ENCODE results near the gene SPATA31E1.
"Not testable (repeated sequence)": the region's sequence is repeated elsewhere in the genome, so short reads cannot be mapped to it uniquely, and the experiment has no call there.

SPATA31E1 gene

DNA sequence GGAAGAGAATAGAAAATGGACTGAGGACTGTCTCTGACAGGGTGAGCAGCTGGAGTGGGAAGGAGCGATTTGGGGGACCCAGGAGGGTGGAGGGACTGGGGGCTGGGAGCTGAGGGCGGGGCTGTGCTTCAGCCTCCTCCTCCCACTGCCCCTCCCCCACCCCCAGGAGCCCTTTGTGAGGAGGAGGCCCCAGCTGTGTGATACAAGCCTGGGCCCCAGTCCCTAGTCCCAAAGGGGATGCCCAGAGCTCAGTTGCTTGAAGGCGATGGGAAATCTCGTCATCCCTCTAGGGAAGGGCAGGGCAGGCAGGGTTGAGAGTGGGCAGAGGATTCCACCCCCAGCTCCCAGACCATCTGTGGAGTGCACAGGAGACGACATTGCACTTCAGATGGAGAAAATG is at the start of gene SPATA31E1:
Gene SPATA31E1 (plus strand): TSS at position 251 of the 400 bp plus-strand sequence. CDS start 15 bp downstream, at position 266.
- FAIRE-seq = no peak

DNA sequence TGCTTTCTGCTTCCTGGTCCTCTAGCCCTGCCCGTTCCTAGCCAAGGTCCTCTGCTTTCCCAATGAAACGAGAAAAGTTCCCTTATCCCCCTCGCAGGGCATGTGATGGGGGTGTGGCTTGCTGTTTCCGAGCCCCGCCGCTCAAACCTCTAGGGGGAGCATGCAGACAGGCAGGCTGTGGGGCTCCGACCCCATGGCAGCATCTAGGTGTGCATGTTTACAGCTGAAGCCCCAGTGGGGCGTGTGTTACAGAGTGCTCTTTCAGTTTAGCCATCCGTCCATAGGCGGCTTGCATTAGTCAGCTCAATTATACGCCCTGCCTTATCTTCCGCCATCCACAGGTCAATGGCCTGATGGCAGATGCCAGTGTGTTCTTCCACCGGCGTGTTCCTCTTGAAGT is 48.3 kb upstream of the SPATA31E1 start:
- FAIRE-seq = no peak

DNA sequence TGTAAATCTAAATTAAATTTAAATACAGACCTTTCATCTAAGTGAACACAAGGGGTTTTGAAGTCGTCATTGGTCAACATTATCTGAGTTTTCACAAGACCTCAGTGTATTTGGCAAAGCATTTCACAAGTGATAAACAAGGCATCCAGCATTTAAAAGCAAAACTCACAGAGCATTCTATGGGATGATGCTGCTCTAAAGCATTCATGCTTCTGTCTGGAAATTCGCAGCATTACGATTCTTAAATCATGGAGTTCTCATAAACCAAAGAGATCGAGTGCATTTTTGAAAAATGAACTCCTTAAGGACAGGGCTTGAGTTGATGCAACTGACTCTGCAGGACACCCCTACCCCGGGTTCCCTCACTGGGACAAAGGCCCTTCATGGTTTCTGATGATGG is 46.1 kb upstream of the SPATA31E1 start:
- FAIRE-seq = no peak

DNA sequence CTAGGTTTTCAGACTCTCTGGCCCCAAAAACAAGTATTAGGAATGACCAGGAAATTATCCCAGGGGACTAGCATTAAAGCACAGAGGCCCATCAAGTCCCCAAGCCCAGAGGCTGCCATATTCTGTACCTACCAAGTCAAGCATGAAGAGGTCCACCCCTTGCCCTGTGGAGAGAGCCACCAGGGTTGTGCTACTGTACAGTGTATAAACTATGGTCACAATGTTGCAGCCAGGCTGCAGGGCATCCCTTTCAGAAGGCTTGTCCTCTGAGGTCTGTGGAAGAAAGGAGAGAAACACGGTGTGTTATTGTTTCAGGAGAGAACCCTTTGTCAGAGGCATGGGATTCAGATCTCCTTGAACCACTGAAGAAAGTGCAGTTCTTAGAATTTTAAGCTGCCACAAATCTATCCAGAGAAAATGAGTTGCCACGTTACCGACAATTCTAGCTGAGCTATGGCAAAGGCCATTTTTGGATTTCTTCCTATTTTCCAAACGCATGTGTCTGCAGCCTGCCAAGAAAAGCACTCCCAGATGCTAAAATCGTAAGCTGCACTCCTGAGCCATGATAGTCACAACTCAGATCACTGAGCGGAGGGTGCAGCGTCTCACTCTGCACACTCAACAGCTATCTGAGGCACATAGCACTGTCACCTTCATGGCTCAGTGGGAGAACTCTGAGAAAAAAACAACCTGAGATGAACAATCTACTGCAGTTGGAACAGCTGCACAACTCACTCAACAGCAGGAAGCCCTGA is 45.5 kb upstream of the SPATA31E1 start:
- no peak for FAIRE-seq

DNA sequence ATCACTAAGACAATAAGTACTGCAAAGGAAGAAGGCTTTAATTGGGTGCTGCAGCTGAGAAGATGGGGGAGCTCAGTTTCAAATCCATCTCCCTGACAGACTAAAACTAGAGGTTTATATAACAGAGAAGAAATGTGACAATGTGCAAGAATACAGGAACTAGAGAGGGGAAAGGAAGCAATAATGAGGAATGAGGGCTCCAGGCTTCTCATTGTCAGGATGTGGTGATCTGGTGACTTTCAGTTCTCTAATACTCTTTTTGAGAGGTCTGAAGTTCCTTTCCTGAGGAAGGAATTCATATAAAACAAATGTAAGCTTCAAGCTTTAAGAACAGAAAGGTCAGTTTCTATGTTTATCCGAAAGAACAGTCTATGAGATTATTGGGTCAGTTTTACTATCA is 42.5 kb upstream of the SPATA31E1 start:
- FAIRE-seq = no peak

DNA sequence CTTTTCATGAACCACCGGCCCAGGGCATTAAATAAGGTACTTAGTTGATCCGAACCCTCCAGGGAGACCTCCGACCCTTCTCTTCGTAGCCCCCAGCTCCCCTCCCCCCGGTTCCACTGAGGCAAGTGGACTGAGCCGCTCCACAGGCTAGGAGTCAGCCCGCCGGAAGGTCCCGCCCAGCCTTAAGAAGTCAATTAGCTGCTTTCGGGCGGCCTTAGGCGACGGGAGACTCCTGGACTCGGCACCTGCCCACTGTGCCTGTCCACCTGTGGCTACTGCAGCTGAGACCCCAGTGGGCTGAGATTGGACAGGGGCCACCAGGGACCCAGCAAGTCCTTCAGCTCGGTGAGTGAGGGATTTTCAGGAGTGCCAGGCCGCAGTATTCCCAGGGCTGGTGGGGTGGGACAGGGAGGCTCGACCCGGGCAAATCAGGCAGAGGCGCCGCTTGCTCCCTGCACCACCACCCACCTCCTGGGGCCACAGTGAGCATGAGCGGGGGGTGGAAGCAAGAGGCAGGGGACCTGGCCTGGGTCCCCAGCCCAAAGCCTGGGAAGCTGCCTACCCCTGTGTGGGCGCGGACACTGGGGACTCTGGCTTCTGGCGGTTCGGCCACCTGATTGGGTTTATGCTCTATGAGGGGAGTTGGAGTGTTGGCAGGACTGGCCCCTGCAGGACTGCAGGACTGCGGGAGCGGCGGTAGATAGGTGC is 39.6 kb upstream of the SPATA31E1 start:
- no peak for FAIRE-seq

DNA sequence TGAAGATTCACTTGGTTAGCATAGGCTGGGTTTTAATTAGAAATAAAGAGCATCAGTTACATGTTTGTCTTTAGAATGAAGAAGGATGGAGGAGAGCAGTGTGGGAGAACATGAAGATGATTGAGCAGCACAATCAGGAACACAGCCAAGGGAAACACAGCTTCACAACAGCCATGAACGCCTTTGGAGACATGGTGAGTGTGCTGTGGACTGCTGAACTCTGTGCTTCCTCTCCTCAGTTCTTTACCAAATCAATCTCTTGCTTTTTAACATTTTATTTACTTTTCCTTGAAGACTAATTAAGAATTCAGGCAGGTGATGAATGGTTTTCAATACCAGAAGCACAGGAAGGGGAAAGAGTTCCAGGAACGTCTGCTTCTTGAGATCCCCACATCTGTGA is 38.2 kb upstream of the SPATA31E1 start:
- FAIRE-seq = no peak

DNA sequence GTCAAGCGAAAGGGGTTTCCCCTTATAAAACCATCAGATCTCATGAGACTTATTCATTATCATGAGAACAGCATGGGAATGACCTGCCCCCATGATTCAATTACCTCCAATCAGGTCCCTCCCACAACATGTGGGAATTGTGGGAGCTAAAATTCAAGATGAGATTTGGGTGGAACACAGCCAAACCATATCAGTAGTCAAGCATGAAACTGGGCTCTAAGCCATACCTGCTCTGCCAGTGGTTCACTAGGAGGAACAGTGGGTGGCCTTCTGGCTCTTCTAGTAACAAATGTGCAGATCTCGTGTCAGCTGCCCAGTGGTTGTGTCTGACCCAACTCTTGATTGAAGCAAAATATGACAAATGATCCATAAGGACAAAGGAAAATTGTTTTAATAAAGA is 34.9 kb upstream of the SPATA31E1 start:
- FAIRE-seq = not testable (repeated sequence)

DNA sequence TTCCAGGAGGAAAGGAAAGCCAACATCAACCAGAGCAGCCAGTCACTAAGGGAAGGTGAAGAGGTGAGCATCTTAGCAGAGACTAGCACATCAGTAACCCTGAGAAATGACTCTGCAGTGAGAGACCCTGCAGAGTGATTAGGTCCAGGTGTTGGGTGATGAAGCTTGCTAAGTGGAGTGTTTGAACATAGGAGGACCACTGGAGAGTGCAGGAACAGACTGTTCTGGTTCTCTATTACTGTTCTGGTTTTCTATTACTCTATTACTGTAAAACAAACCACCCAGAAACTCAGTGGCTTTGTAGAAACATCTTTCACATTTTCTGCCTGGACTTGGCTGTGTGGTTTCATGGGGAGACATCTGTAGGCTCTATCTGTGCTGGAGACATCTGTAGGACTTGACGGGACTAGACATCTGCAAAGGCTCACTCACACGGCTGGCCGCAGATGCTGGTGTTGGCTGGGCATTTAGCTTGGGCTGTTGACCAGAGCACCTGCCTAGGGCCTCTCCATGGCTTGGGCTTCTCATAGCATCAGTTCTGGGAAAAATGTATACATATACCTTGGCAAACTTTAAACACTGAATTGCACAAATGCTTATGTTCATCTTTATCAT is 33.4 kb upstream of the SPATA31E1 start:
- no peak for FAIRE-seq

DNA sequence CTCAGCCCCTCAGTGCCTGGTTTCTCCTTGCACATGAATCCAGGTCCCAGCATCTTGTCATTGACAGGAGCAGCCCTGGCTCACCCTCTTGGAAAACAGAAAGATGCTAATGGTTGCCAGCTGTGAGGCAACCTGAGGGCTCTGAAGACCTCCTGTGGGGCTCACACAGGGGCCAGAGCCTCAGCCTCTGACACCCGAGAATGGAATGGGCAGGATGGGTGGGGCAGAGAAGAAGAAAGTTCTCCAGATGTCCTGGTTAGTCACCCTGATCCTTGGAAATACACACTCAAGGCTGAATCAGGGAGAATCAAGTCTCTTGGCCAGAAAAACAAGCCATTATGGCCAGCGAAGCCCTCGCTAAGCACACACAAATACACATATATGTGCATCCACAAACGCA is 32.3 kb upstream of the SPATA31E1 start:
- FAIRE-seq = no peak

DNA sequence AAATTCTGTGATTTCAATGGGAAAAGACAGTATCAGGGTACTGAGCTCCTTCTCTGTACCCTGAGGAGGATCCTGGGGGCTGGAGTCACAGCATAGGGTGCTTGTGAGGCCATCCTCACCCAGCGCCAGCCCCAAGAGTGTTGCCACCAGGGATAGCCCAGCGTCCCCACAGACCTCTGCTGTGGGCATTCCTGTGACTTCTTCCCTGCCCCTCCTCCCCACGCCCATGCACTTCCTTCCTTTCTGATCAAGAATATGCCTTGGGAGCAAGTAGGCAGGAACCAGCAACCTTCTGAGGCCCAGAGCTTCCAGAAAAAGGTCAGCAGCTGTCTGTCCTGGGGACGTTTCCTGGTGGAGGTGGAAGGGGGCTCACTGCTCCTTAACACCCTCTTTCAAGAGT is 31.5 kb upstream of the SPATA31E1 start:
- not testable (repeated sequence) for FAIRE-seq

DNA sequence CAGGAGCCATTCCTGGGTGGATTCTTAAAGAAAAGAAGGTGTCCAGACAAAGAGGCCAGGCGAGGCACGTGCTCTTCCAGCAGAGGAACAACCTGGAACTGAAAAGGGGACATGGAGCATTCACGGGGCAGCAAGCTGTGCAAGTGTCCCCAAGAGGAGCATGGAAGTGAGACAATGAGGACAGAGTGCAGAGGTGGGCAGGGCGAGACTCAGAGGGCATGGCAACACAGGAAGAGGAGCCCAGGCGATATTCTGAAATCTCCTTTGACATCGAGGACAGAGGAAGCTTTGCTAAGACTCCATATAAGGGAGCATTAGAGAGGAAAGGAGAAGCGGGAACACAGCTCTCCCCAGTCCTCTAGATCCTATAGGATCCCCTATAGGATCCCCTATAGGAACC is 29.4 kb upstream of the SPATA31E1 start:
- no peak for FAIRE-seq

DNA sequence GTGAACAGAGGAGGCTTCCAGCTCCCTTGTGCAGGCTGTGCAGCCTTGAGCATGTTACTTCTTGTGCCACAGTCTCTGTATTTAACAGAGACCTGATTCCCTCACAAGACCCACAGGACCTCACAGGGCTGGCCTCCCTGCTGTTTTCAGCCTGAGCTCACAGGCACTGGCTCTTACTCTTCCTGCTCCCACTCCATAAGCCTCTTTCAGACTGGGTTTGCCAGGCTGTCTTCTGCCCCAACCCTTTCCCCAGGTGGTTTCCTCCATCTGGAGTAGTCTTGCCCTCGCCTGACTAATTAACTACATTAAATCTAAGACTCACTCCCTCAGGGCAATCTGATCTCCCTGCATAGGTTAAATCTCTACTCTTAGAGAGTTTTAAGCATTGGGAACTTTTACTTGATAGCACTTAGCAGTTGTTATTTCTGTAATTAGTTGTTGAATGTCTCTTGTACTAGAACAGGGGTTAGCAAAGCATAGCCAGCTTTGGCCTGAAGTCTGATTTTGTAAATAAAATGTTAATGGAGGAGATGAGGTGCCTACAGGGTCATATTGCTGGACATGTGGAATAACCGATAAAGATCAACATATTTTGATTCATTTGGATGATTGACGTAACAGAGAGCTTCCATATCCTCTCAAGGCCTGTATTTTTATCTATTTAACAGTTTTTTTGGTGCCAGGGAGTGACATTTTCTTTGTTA is 28.6 kb upstream of the SPATA31E1 start:
- no peak for FAIRE-seq

DNA sequence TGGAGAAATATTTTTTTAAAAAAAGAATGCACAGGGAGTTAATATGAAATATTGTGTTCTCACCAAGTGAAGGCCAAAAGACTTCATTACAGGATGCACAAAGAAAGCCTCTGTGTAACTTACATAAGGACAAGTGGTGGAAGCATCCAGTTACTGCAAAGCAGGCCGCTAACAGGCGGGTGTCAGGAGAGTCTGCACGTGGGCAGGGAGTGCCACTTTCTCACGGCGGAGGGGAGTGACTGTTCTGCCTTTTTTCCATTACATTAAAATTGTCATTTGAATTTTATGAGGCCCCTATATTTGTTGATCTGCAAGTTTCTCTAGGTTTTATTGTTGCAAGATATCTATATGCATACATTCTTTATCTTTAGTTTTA is 28.1 kb upstream of the SPATA31E1 start:
- no peak for FAIRE-seq

DNA sequence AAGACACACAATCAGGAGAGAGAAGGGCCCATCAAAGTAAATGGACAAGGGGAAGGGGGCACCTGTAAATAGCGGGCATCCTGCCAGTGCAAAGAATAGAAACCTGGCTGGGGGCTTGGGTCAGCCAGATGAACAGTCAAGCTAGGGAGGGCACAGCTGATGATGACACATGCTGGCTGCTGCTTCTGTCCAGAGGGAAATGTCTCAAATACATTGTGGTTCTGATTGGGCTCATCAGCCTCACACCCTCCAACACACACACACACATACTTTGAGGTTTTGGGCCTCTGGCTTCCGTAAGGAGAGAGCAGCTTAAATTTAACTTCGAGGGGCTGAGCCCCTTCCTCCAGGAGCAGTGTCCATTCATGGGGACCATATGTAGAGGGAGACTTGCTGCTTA is 27.6 kb upstream of the SPATA31E1 start:
- no peak for FAIRE-seq

DNA sequence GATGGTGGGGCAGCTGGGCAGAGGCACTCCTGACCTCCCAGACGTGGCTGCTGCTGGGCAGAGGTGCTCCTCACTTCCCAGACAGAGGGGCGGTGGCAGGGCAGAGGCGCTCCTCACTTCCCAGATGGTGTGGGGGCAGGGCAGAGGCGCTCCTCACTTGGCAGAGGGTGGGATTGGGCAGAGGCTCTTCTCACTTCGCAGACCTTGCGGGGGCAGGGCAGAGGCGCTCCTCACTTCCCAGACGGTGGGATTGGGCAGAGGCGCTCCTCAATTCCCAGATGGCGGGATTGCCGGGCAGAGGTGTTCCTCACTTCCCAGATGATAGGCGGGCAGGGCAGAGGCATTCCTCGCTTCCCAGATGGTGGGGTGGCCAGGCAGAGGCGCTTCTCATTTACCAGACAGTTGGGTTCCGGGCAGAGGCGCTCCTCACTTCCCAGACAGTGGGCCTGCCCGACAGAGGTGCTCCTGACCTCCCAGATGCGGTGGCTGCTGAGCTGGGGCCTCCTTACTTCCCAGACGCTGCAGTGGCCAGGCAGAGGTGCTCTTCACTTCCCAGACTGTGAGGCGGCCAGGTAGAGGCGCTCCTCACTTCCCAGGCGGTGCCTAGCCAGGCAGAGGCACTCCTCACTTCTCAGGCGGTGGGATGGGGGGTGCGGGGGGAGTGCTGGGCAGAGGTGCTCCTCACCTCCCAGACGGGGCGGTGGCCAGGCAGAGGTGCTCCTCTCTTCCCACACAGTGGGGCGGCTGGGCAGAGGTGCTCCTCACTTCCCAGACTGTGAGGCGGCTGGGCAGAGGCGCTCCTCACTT is 25.3 kb upstream of the SPATA31E1 start:
- FAIRE-seq = no peak

DNA sequence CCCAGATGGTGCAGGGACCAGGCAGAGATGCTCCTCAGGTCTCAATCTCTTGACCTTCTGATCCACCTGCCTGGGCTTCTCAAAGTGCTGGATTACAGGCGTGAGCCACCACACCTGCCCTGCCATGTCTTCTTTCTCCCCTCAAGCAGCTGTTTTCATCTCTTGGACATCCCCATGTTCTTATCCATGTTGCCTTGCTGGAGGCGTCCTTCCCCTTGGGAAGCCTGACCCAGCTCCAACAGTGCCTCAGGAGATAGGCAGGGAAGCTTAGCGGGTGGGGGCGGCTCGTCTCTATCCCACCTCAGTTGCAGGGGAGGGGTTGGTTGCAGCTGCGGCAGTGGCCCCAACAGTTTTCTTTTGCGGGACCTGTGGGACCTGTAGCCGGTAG is 24.7 kb upstream of the SPATA31E1 start:
- FAIRE-seq = no peak

DNA sequence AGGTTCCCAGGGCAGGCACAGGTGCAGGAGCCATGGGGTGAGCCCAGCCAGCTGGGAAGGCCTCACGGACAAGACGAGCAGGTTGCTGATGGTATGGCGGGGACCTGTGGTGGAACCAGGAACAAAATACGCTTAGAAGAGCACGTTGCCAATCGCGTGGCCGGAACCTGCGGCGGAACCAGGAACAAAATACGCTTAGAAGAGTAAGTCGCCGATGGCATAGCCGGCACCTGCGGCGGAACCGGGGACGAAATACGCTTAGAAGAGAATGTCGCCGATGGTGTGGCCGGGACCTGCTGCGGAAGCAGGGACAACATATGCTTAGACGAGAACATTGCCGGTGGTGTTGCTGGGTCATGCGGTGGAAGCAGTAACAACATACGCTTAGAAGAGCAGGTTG is 23.5 kb upstream of the SPATA31E1 start:
- FAIRE-seq = no peak

DNA sequence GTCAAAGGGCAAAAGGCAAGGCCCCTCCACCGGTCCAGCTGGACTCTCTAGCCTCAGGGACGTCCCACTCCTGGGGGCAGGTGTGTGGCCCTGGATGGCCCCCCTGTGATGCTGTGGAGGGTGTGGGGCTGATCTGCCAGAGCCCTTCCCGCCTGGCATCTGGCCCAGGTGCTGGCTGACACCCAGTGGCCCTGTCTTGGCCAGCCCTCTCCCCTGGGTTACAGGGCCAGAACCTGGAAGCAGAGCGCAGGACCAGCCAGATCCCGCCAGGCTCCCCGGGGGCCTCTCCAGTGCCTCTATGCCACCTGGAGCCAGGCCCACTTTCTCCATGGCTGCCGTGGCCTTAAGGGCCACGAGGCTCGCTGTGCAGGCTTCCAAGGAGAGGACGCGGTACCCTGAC is 22.9 kb upstream of the SPATA31E1 start:
- FAIRE-seq = no peak

DNA sequence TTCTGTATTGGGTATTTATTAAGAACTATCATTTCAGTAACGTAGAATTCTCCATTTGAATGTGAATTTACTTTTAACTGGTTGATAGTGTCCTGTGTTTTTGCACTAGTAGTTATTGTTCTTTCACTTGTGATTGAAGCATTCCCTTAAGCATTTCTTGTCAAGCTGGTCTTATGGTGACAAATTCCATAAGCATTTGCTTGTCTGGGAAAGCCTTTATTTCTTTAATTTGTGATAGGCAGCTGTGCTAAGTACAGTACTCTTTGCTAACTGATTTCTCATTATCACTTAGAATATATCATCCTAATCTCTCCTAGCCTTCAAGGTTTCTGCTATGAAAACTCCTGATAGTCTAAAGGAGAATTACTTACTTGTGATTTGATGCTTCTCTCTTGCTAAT is 21.3 kb upstream of the SPATA31E1 start:
- FAIRE-seq = no peak

DNA sequence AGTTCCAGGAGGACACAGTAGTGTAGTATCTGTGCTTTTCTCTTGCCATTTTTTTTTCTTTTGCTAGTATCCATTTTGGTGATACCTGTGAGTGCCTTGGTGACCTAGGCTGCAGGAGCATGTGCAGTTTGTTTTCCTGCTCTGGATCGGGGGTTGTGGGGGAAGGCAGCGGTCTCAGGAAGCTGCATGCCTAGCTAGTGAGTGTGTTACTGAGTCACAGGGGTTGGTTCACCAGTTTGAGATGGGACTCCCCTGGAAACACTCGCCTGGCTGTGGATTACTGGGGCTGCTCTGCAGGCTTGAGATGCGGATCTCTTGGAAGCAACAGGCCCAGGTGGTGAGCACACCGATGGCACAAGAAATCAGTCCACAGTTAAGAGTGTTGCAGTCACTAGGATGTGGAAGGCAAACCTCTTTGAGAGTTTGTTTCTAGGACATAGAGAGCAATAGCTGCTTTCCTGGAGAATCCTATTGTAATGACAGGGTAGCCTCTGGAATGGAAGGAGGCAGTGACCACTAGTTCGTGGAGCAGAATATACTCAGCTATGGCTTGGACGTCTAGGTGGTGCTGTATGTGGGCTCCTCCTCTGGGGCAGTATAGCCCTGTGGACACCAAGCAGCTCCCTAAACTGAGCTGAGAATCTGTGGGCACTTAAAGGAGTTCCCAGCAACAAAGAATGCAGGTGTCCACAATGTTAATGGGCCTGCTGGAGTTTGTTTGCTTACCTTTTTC is 20.0 kb upstream of the SPATA31E1 start:
- no peak for FAIRE-seq

DNA sequence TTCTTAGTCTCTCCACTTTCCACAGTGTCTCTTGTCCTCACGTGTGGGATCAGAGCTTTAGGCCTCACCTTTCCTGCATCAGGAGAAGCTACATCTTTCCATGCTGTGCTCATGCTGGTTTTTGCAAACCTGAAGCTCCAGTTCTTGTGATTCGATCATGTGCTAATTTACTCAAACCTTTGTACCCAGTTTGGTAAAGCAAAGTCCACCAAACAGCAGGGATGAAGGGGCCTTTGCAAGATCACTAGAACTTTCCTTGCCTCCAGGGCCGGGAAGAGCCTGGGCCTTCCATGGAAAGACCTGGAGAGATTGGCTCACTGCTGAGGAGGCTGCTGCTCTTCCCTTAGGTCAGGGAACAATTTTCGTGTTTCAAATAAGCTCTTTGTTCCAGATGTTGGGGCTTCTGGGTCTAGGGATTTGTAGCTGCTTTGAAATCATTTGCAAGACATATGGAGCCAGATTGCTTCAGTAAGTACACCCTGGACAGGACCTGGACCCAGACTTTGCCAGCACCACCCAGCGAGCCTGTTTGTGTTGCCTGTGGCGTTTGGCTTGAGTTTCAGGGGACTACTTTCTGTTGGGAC is 18.7 kb upstream of the SPATA31E1 start:
- FAIRE-seq = no peak
